OCI-LY1 (cell line): ENCODE results near the gene EEFSEC.

Source experiments
- H2AFZ ChIP-seq: fragments of 200-600 bp; sonication (generic), shearing (Covaris generic); 2 replicates; pipeline ENCODE4 v1.6.0; 2014; ENCODE audit warnings: antibody characterized with exemption, mild to moderate bottlenecking, low read length
- H3F3A ChIP-seq: fragments of 200-600 bp; sonication (generic), shearing (Covaris generic); 2 replicates; pipeline ENCODE4 v1.6.0; 2014; ENCODE audit warnings: mild to moderate bottlenecking, antibody characterized with exemption, low read length, moderate library complexity; ENCODE audit not compliant: insufficient read depth
- H3K27ac ChIP-seq: fragments of 200-600 bp; sonication (generic); 2 replicates; pipeline ENCODE4 v1.5.1; 2014; ENCODE audit warnings: low read length, mixed run types, mild to moderate bottlenecking, low read depth; ENCODE audit not compliant: poor library complexity, severe bottlenecking
- H3K27me3 ChIP-seq: fragments of 200-600 bp; sonication (generic); 2 replicates; pipeline ENCODE4 v1.6.0; 2014; ENCODE audit warnings: antibody characterized with exemption, mild to moderate bottlenecking, low read length, moderate library complexity; ENCODE audit not compliant: insufficient read depth
- H3K36me3 ChIP-seq: fragments of 200-600 bp; sonication (generic); 2 replicates; pipeline ENCODE4 v1.6.1; 2014; ENCODE audit warnings: mild to moderate bottlenecking, antibody characterized with exemption, low read length, moderate library complexity, mixed read lengths; ENCODE audit not compliant: insufficient read depth
- H3K4me1 ChIP-seq: fragments of 200-600 bp; sonication (generic); 2 replicates; pipeline ENCODE4 v1.5.1; 2014; ENCODE audit warnings: mild to moderate bottlenecking, low read length, moderate library complexity; ENCODE audit not compliant: insufficient read depth, severe bottlenecking
- H3K4me2 ChIP-seq: fragments of 200-600 bp; sonication (generic), shearing (Covaris generic); 2 replicates; pipeline ENCODE4 v1.6.1; 2014; ENCODE audit warnings: low read length
- H3K4me3 ChIP-seq: fragments of 200-600 bp; sonication (generic); 2 replicates; pipeline ENCODE4 v1.5.1; 2014; ENCODE audit warnings: low read length, low read depth, mild to moderate bottlenecking, mixed read lengths; ENCODE audit not compliant: poor library complexity, severe bottlenecking
- H3K79me2 ChIP-seq: fragments of 200-600 bp; shearing (Covaris generic); 2 replicates; pipeline ENCODE4 v1.6.1; 2016; ENCODE audit warnings: mixed run types, low read length, mixed read lengths; ENCODE audit not compliant: insufficient read depth
- H3K9ac ChIP-seq: fragments of 200-600 bp; sonication (generic), shearing (Covaris generic); 2 replicates; pipeline ENCODE4 v1.6.1; 2014; ENCODE audit warnings: mild to moderate bottlenecking, low read length, mixed read lengths
- H3K9me2 ChIP-seq: fragments of 200-600 bp; sonication (generic), shearing (Covaris generic); 2 replicates; pipeline ENCODE4 v1.6.1; 2014; ENCODE audit warnings: low read depth, mild to moderate bottlenecking, low read length, mixed read lengths
- H3K9me3 ChIP-seq: fragments of 200-600 bp; shearing (Covaris generic); 2 replicates; pipeline ENCODE4 v1.6.1; 2014; ENCODE audit warnings: low read length, mixed read lengths
- H4K20me1 ChIP-seq: fragments of 200-600 bp; sonication (generic), shearing (Covaris generic); 2 replicates; pipeline ENCODE4 v1.6.0; 2016; ENCODE audit warnings: mild to moderate bottlenecking, low read length; ENCODE audit not compliant: insufficient read depth
- EZH2 ChIP-seq: fragments of 200-600 bp; sonication (generic), shearing (Covaris generic); IDR thresholded peaks from 2 replicates; pipeline ENCODE4 v1.8.0; 2017; ENCODE audit warnings: borderline replicate concordance, mixed run types, mild to moderate bottlenecking, antibody characterized with exemption, low read length, moderate library complexity, mixed read lengths
- TF ChIP-seq, protein P1 (sequence below): fragments of 200-600 bp; sonication (generic), shearing (Covaris generic); IDR thresholded peaks from 2 replicates; pipeline ENCODE4 v1.5.1; 2017; ENCODE audit warnings: mild to moderate bottlenecking, antibody characterized with exemption, low read length, moderate library complexity, mixed read lengths

EEFSEC gene

GRCh38 chr3:128215800-128216495 lies 62.7 kb downstream of the EEFSEC start:
- Histone ChIP-seq H3K27me3 (no peaks in the 10 kb centered on the region), H3K79me2 (no peaks in the 10 kb centered on the region), H3K4me2 (no peak overlapping the region), H3K4me3 (no peak overlapping the region), H3K9me3 (no peaks in the 10 kb centered on the region), H3K9me2 (no peaks in the 10 kb centered on the region), H3K4me1 (peaks cover 5% of the 10 kb centered on the region), H3K36me3 (no peaks in the 10 kb centered on the region), H3F3A (no peaks in the 10 kb centered on the region), H3K9ac (no peak overlapping the region), H2AFZ (no peak overlapping the region), H3K27ac (no peak overlapping the region), H4K20me1 (no peaks in the 10 kb centered on the region)
- no peak for TF ChIP-seq EZH2
- TF ChIP-seq, protein P1, sequence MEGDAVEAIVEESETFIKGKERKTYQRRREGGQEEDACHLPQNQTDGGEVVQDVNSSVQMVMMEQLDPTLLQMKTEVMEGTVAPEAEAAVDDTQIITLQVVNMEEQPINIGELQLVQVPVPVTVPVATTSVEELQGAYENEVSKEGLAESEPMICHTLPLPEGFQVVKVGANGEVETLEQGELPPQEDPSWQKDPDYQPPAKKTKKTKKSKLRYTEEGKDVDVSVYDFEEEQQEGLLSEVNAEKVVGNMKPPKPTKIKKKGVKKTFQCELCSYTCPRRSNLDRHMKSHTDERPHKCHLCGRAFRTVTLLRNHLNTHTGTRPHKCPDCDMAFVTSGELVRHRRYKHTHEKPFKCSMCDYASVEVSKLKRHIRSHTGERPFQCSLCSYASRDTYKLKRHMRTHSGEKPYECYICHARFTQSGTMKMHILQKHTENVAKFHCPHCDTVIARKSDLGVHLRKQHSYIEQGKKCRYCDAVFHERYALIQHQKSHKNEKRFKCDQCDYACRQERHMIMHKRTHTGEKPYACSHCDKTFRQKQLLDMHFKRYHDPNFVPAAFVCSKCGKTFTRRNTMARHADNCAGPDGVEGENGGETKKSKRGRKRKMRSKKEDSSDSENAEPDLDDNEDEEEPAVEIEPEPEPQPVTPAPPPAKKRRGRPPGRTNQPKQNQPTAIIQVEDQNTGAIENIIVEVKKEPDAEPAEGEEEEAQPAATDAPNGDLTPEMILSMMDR: no peak

DNA sequence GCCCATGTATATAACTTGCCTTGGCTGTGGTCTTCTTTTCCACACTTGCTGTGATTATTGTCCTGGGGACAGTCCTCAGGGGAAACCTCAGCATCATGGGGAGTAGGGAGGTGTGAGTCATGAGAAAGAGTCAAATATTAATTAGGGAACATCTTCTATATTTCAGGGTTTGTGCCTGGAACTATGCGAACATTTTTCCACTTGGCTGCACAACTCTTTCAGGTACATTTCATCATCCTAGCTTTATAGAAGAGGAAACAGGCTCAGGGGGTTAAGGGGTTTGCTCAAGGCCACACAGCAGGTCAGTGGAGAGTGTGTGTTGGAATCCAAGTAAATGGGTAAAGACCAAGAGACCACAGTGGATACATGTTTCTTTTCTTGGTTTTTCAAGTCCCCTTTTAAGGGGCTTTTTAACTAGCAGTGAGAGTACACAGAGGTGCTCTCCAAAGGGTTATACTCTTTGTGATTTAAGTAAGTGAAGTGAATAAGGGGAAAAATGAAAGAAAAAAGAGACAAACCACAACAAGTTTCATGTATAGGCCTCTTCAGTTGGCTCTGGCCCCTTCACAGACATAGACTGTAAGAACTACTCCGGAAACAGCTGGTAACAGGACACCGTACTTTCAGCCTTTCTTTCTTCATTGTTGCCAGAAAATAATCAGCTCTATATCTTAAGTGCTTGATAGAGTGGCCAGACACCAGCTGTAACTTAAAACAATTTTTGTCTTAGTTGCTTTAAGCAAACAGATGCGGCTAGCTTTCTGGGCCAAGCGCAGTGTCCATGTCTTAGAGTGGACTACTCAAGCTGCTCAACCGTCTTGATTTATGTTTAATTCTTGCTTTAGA lies 64.6 kb downstream of the EEFSEC start:
- Histone ChIP-seq H3K27me3 (no peaks in the 10 kb centered on the region), H3K4me1 (peaks cover 5% of the 10 kb centered on the region), H4K20me1 (no peaks in the 10 kb centered on the region), H3K27ac (no peak overlapping the region), H3K9ac (no peak overlapping the region), H3K9me2 (no peaks in the 10 kb centered on the region), H3K4me2 (no peak overlapping the region), H3K36me3 (peaks cover 6% of the 10 kb centered on the region; the same call in 1 of the 2 replicates), H3K79me2 (no peaks in the 10 kb centered on the region), H3K4me3 (no peak overlapping the region), H2AFZ (no peak overlapping the region), H3K9me3 (peaks cover 8% of the 10 kb centered on the region), H3F3A (no peaks in the 10 kb centered on the region)
- no peak for TF ChIP-seq EZH2
- TF ChIP-seq, protein P1: no peak

DNA sequence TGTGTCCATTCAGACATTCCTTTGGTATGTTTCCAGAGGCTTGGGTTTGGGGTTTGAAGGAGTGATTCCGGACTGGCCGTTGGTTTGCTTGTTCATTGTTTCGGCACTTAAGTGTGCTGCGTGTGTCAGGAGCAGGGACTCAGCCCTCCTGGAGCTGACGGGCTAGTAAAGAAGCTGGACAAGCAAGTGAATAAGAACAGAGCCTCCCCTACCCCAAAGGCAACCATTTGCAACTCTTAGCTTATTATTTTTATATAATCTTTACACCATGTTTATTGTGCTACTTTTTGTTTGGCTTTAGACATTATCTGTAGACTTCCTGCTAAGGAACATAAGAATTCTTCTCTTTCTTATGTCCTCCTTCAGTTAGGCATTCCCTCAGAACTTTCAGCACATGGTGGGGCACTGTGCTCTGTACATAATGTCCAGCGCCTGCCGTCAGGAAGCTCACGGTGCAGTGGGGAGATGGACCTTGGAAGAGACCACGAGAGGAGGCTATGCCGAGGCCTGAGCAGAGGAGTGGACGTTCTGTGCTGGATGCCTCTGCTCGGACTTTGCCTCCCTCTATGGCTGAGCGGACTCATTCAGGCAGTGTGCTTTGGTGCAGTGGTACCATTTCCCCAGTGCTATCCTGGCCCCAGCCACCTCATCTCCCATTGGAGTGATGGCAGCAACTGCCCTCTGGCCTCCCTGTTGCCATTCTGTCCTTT lies 65.4 kb downstream of the EEFSEC start:
- no peak overlapping the region for H3K9ac ChIP-seq
- H3K9me2 ChIP-seq: no peaks in the 10 kb centered on the region
- peaks cover 9% of the 10 kb centered on the region for H3K9me3 ChIP-seq
- no peak overlapping the region for H3K27ac ChIP-seq
- TF ChIP-seq EZH2: no peak
- TF ChIP-seq, protein P1: no peak
- no peaks in the 10 kb centered on the region for H4K20me1 ChIP-seq
- no peaks in the 10 kb centered on the region for H3K27me3 ChIP-seq
- H3K4me2 ChIP-seq: no peak overlapping the region
- no peak overlapping the region for H3K4me3 ChIP-seq
- no peak overlapping the region for H2AFZ ChIP-seq
- no peaks in the 10 kb centered on the region for H3F3A ChIP-seq
- H3K4me1 ChIP-seq: peaks cover 5% of the 10 kb centered on the region
- peaks cover 6% of the 10 kb centered on the region; the same call in 1 of the 2 replicates for H3K36me3 ChIP-seq
- H3K79me2 ChIP-seq: no peaks in the 10 kb centered on the region
